ENCODE measurements around the gene SLC39A10.

GRCh38 chr2:195632856-195633572 is 24.0 kb upstream of the SLC39A10 start:
- no peak for TF ChIP-seq POLR2A (IDR thresholded peaks at IDR 0.05)
- TF ChIP-seq, protein P1, sequence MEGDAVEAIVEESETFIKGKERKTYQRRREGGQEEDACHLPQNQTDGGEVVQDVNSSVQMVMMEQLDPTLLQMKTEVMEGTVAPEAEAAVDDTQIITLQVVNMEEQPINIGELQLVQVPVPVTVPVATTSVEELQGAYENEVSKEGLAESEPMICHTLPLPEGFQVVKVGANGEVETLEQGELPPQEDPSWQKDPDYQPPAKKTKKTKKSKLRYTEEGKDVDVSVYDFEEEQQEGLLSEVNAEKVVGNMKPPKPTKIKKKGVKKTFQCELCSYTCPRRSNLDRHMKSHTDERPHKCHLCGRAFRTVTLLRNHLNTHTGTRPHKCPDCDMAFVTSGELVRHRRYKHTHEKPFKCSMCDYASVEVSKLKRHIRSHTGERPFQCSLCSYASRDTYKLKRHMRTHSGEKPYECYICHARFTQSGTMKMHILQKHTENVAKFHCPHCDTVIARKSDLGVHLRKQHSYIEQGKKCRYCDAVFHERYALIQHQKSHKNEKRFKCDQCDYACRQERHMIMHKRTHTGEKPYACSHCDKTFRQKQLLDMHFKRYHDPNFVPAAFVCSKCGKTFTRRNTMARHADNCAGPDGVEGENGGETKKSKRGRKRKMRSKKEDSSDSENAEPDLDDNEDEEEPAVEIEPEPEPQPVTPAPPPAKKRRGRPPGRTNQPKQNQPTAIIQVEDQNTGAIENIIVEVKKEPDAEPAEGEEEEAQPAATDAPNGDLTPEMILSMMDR (IDR thresholded peaks at IDR 0.05) = no peak

Measured in ovary (tissue), 3 donors.